Measurements from ENCODE around the gene HSPA14. TPM values are rescaled to one million over a fixed set of nuclear protein-coding genes. Genes with fewer than 3 reads are reported as not detected.

Gene HSPA14
- total and polyA plus RNA-seq, 4 donors, result 11.1 to 13.6 (median 12.0) TPM

- Histone ChIP-seq H3K4me3 (no peak overlapping the region), H3K4me1 (ENCODE audit: control insufficient read depth in 5 of 5, insufficient read depth in 5 of 5, low read length in 5 of 5) (peaks cover 0 to 28% (median 5%) of the 10 kb centered on the region in 5 donors), H3K27me3 (ENCODE audit: control insufficient read depth in 3 of 3, insufficient read depth in 3 of 3, low read length in 2 of 3) (no peaks in the 10 kb centered on the region), H3K27ac (ENCODE audit: low read depth in 1 of 2, low read length in 1 of 2) (no peak overlapping the region), H3K9me3 (ENCODE audit: control insufficient read depth in 4 of 4, insufficient read depth in 3 of 4, low read length in 3 of 4) (no peaks in the 10 kb centered on the region), H3K9ac (ENCODE audit: insufficient read depth in 1 of 2, low read length in 2 of 2) (peak overlapping the region in 1 of 2 donors; percentile 71), H3K36me3 (ENCODE audit: control insufficient read depth in 4 of 4, insufficient read depth in 4 of 4, low read length in 4 of 4) (peaks cover 0 to 1% (median 0%) of the 10 kb centered on the region in 4 donors)
- no peak for TF ChIP-seq CTCF (IDR thresholded peaks at IDR 0.05; ENCODE audit: control extremely low read depth, extremely low read depth)
- WGBS, 2 donors, result 60 to 64% methylated on average over 7 of the region's 7 CpGs
- ATAC-seq (ENCODE audit: insufficient read depth, low FRiP score), result no peak
- DNase-seq, result peak in 1 of 3 donors; percentile 16
Observed at GRCh38 chr10:14880229-14880628, 42.1 kb downstream of the HSPA14 start.

GRCh38 chr10:14884082-14884481, 46.0 kb downstream of the HSPA14 start:
- 85 to 92% methylated on average over 3 of the region's 3 CpGs for WGBS, 2 donors
- Histone ChIP-seq H3K27ac (ENCODE audit: low read depth in 1 of 2, low read length in 1 of 2) (no peak overlapping the region), H3K9me3 (ENCODE audit: control insufficient read depth in 4 of 4, insufficient read depth in 3 of 4, low read length in 3 of 4) (no peaks in the 10 kb centered on the region), H3K4me1 (ENCODE audit: control insufficient read depth in 5 of 5, insufficient read depth in 5 of 5, low read length in 5 of 5) (peaks cover 0 to 14% (median 3%) of the 10 kb centered on the region in 5 donors), H3K4me3 (no peak overlapping the region), H3K36me3 (ENCODE audit: control insufficient read depth in 4 of 4, insufficient read depth in 4 of 4, low read length in 4 of 4) (peaks cover 0 to 8% (median 2%) of the 10 kb centered on the region in 4 donors), H3K27me3 (ENCODE audit: control insufficient read depth in 3 of 3, insufficient read depth in 3 of 3, low read length in 2 of 3) (no peaks in the 10 kb centered on the region), H3K9ac (ENCODE audit: insufficient read depth in 1 of 2, low read length in 2 of 2) (no peak overlapping the region)
- TF ChIP-seq CTCF (IDR thresholded peaks at IDR 0.05; ENCODE audit: control extremely low read depth, extremely low read depth), result no peak
- DNase-seq (no peak), ATAC-seq (ENCODE audit: insufficient read depth, low FRiP score) (no peak)

- ATAC-seq (ENCODE audit: insufficient read depth, low FRiP score) (no peak), DNase-seq (no peak)
- TF ChIP-seq CTCF (IDR thresholded peaks at IDR 0.05; ENCODE audit: control extremely low read depth, extremely low read depth), result no peak
- H3K4me1 ChIP-seq (ENCODE audit: control insufficient read depth in 5 of 5, insufficient read depth in 5 of 5, low read length in 5 of 5), result no peaks in the 10 kb centered on the region
- H3K27me3 ChIP-seq (ENCODE audit: control insufficient read depth in 3 of 3, insufficient read depth in 3 of 3, low read length in 2 of 3), result no peaks in the 10 kb centered on the region
- H3K36me3 ChIP-seq (ENCODE audit: control insufficient read depth in 4 of 4, insufficient read depth in 4 of 4, low read length in 4 of 4), result peaks cover 0 to 8% (median 2%) of the 10 kb centered on the region in 4 donors
- no peak overlapping the region for H3K9ac ChIP-seq (ENCODE audit: insufficient read depth in 1 of 2, low read length in 2 of 2)
- 85 to 91% methylated on average over 2 of the region's 2 CpGs for WGBS, 2 donors
- no peaks in the 10 kb centered on the region for H3K9me3 ChIP-seq (ENCODE audit: control insufficient read depth in 4 of 4, insufficient read depth in 3 of 4, low read length in 3 of 4)
- H3K4me3 ChIP-seq, result no peak overlapping the region
- H3K27ac ChIP-seq (ENCODE audit: low read depth in 1 of 2, low read length in 1 of 2), result no peak overlapping the region
Observed at GRCh38 chr10:14889318-14889717, 51.2 kb downstream of the HSPA14 start.

GRCh38 chr10:14891151-14891550, 53.0 kb downstream of the HSPA14 start:
- Histone ChIP-seq H3K9ac (ENCODE audit: insufficient read depth in 1 of 2, low read length in 2 of 2) (no peak overlapping the region), H3K4me1 (ENCODE audit: control insufficient read depth in 5 of 5, insufficient read depth in 5 of 5, low read length in 5 of 5) (no peaks in the 10 kb centered on the region), H3K9me3 (ENCODE audit: control insufficient read depth in 4 of 4, insufficient read depth in 3 of 4, low read length in 3 of 4) (no peaks in the 10 kb centered on the region), H3K36me3 (ENCODE audit: control insufficient read depth in 4 of 4, insufficient read depth in 4 of 4, low read length in 4 of 4) (peaks cover 0 to 4% (median 2%) of the 10 kb centered on the region in 4 donors), H3K27me3 (ENCODE audit: control insufficient read depth in 3 of 3, insufficient read depth in 3 of 3, low read length in 2 of 3) (no peaks in the 10 kb centered on the region), H3K27ac (ENCODE audit: low read depth in 1 of 2, low read length in 1 of 2) (no peak overlapping the region), H3K4me3 (no peak overlapping the region)
- DNase-seq (no peak), ATAC-seq (ENCODE audit: insufficient read depth, low FRiP score) (no peak)
- WGBS, 2 donors, result 97 to 100% methylated on average over 1 of the region's 1 CpG
- no peak for TF ChIP-seq CTCF (IDR thresholded peaks at IDR 0.05; ENCODE audit: control extremely low read depth, extremely low read depth)

Measured in lung (tissue), 12 donors.